NCI-H1105 (cell line): ENCODE results near the gene CHST15.
"Not testable (repeated sequence)": the region's sequence is repeated elsewhere in the genome, so short reads cannot be mapped to it uniquely, and the experiment has no call there.

Experiments used
- DNase-seq: peaks from one replicate; lab custom pipeline; 2025; lab: John Stamatoyannopoulos, UW

CHST15 gene

GRCh38 chr10:124098575-124098974, 5.2 kb upstream of the CHST15 start:
- DNase-seq: no peak

DNA sequence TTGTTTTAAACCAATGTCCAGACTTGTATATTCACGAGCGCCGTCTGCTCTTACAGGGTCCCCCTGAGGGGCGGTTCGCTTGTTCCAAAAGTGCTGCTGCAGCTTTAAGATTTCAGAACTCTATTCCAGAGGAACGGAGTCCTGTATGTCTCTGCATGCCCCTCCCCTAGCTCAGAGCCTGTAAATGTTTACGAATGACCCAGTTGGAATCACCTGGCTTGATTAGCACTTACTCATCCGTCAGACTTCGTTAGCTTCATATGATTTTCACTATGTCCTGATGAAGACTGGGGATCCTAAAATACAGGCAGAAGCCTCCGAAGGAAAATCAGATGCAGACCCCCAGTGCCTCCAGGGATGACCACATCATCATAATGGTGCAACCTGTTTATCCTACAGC, 4.5 kb upstream of the CHST15 start:
- no peak for DNase-seq

GRCh38 chr10:124096494-124096893, 3.1 kb upstream of the CHST15 start:
- no peak for DNase-seq

- DNase-seq: not testable (repeated sequence)
These were observed 2.4 kb upstream of the CHST15 start for GRCh38 chr10:124095801-124096200.

GRCh38 chr10:124095096-124095495, 1.7 kb upstream of the CHST15 start:
- no peak for DNase-seq

- no peak for DNase-seq
These were observed 1.0 kb upstream of the CHST15 start for GRCh38 chr10:124094419-124094785.

GRCh38 chr10:124093774-124094418, 498 bp upstream of the CHST15 start:
- DNase-seq: not testable (repeated sequence)

GRCh38 chr10:124092250-124092859, 1.0 kb downstream of the CHST15 start:
- DNase-seq: peak; percentile 9

DNA sequence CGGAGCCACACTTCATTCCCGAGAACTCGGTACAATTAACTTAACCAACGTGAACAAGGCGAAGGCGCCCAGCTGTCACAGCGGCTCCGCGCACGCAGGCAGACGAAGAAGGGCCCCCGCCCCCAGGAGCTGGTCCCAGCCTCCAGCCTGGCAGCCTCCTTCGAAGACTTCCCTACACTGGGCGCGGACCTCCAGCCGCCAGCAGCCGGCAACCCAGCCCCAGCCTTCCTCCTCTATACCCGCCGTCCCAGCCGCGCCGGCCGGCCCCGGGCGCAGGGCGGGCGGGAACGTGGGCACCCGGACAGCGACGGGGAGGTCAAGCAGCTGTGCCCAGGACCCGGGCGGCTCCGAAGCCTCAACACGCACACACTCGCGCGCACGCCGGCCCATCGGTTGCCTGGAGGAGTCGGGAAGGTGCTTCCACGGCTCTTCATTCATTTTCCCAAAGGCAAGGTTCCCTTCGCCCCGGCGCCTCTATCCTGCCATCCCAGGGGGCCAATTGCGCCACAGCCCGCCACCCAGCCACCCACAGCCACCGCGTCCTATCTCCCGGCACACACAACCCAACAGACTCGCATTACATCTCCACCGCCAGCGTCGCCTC, 1.6 kb downstream of the CHST15 start:
- DNase-seq: no peak

GRCh38 chr10:124090601-124091209, 2.7 kb downstream of the CHST15 start:
- DNase-seq: no peak

- DNase-seq: no peak
These were observed 3.5 kb downstream of the CHST15 start for GRCh38 chr10:124089859-124090258.

GRCh38 chr10:124088915-124089314, 4.5 kb downstream of the CHST15 start:
- no peak for DNase-seq

DNA sequence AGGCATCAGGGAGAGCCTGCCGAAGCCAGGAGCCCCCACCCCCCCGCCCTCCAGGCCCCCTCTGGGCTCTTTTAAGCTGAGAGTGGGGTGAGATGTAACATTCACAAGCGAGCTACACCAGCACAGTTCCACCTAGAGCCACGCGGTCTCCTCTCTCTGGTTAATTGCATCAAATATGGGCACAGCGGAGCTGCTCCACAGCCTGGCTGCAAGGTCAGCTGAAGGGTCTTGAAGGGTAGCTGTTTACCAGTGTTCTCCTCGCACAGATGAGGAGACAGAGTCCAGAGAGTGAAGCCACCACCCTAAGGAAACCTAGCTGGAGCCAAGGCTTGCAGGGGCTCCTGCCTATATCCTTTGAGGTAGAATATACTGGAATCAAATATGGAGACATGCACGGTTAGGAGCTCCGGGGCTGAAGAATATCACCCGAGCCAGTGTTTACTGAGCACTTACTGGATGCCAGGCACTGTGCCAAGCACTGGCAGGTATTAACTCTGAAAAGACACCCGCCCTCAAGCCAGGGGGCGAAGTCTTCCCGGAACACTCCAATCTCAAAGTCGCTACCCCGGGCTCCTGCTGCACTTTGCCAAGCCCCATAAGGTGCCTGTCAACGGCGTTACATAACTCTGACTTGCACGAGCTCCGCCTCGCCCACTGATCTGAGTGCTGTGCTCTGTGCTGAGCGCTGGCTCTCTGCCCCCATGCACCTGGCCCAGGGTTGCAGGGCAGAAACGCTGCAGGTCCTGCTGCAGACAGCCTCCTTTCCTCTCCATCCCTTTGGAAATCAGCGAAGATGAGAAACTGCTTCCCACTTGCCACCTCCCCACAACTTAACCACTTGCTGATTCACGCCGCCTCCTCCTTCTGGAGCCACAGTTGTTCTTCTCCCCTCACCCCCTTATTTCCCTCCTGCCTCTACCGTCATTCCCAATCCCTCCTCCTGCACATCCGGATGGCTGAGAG, 5.4 kb downstream of the CHST15 start:
- DNase-seq: peak; percentile 3

DNA sequence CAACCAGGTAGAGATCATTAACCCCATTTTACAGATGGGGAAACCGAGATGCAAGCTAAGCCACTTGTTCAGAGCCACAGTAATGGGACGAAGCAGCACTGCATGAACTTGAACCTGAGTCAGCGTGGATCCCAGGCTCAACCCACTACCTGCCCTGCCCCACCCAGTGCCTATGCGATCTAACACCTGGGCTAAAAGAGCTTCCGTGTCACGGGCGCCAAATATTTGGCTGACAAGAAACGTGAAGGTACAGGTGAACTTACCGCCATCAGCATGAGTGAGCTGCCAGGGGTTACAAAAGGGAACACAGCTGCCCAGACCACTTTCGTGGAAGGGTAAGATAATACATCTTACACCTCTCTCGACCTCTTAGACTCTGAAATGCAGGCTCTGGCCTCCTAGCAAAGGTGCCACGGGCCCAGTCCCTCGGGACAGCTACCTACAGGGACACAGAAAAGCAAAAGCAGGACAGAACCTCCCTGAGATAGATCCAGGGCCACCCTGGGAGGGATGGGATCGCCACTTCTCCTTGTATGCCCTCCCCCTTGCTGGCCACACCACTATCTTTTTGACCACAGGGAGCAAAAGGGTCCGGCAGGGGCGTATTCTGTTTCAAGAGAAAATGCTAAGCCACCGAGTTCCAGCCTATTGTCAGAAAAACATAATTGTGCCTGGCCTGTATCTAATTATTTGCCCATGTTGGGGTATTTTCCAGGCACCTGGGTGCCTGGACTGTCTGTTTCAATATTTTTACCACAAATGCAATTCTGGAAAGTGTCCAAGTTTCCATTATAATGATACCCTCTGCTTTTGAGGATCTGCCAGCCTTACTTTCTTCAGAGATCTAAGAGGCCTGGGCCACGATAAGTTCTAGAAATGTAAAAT, 6.4 kb downstream of the CHST15 start:
- peak; percentile 12 for DNase-seq

- no peak for DNase-seq
These were observed 7.2 kb downstream of the CHST15 start for GRCh38 chr10:124086097-124086710.

DNA sequence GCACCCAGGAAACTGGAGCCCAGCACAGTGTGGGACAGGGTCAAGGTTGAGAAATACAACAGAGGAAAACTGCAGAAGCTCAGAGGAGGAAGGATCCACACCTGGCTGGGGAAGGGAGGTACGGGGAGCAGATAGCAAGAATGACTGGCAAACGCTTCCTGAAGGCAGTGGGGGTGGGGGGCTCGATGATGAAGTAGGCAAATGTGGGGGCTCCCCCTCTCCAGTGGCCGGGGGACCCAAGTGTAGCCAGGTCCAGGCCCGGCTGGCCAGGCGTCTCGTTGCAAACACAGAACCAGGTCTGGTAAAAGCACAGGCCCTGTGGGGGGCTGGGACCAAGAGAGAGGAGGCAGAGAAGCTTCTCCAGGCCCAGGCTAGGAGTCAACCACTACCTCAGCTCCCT, 7.7 kb downstream of the CHST15 start:
- DNase-seq: no peak

DNA sequence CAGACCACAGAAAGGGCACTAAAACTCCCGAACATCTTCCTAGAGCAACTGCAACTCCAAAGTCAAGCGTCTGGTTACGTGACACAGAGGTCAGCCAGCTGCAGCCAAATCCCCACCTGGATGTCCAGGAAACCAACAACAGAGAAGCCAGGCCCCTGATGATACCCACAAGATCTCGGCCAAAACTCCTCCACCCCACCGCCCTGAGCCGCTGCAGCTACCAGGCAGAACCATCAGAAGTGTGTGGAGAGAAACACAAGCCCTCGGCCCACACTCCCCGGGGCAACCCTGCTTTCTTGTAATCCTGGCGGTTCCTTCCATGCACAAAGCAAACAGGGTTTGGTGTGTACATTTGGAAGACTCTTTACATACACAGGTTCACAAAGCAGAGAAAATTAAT, 8.7 kb downstream of the CHST15 start:
- DNase-seq: no peak

GRCh38 chr10:124083740-124084397, 9.5 kb downstream of the CHST15 start:
- no peak for DNase-seq

DNA sequence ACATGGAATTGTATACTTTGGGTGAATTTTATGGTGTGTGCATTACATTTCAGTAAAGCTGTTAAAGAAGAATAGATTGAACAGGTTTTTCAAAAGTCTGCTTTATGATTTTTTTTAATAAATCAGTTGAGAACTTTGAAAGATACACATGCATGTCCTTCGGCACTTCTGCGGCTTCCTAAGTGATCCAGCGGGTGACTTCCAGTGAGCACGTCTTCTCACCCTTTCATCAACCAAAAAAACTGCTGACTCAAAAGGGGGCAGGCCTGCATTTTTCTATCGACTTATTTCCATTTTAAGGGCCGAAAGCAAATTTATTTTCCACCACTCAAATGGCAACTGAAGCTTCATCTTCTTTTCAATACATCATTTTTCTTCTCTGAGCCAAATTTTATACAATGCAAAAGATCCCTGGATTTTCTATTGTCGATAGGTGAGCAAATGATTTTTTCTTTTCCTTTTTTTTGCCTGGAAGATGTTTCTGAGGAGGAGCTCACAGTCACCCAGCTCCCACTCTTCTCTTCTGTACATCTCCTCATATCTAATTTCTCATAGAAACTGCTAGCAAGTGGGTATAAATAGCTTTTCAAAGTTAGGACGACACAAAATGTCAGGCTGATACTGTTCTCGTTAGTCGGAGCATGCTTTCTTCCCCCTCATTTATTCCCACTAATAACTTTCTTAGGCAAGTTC, 10.2 kb downstream of the CHST15 start:
- no peak for DNase-seq
